Measurements from ENCODE around the gene SLC39A11. TPM values are rescaled to one million over a fixed set of nuclear protein-coding genes. Genes with fewer than 3 reads are reported as not detected.

SLC39A11 gene
- total RNA-seq, 1 donor from 2014 or later: 5.5 TPM

GRCh38 chr17:72878975-72879660 is 213.4 kb downstream of the SLC39A11 start:
- H3K4me3 ChIP-seq: no peak overlapping the region
- Mint-ChIP-seq H3K4me3 (no peak overlapping the region), H3K4me1 (no peaks in the 10 kb centered on the region), H3K27me3 (ENCODE audit: insufficient read depth, low read depth) (peaks cover 11% of the 10 kb centered on the region), H3K27ac (no peak overlapping the region), H3K36me3 (peaks cover 7% of the 10 kb centered on the region), H3K9me3 (peaks cover 41% of the 10 kb centered on the region)
- no peak for DNase-seq (ENCODE audit: low spot score)
- H3K27me3 ChIP-seq: no peaks in the 10 kb centered on the region
- H3K27ac ChIP-seq: no peak overlapping the region
- H2AFZ ChIP-seq (replicated peaks): no peak overlapping the region
- no peaks in the 10 kb centered on the region for H4K20me1 ChIP-seq (ENCODE audit: low read depth)
- H3K4me1 ChIP-seq: no peaks in the 10 kb centered on the region
- TF ChIP-seq EZH2 (IDR thresholded peaks at IDR 0.05) (no peak), EZH2phosphoT487 (IDR thresholded peaks at IDR 0.05) (no peak), CTCF (IDR thresholded peaks at IDR 0.05) (no peak)
- H3K9ac ChIP-seq: no peak overlapping the region
- no peaks in the 10 kb centered on the region for H3K79me2 ChIP-seq (ENCODE audit: low read depth)
- no peaks in the 10 kb centered on the region for H3K9me3 ChIP-seq (ENCODE audit: low read depth)
- H3K36me3 ChIP-seq: no peaks in the 10 kb centered on the region
- no peak overlapping the region for H3K4me2 ChIP-seq
- no peaks in the 10 kb centered on the region for H3F3A ChIP-seq (ENCODE audit: low read depth)

- H3K27me3 ChIP-seq: no peaks in the 10 kb centered on the region
- H3K4me3 ChIP-seq: no peak overlapping the region
- Mint-ChIP-seq H3K27me3 (ENCODE audit: insufficient read depth, low read depth) (peaks cover 13% of the 10 kb centered on the region), H3K4me1 (no peaks in the 10 kb centered on the region), H3K36me3 (peaks cover 5% of the 10 kb centered on the region), H3K9me3 (peaks cover 41% of the 10 kb centered on the region), H3K27ac (no peak overlapping the region), H3K4me3 (no peak overlapping the region)
- no peaks in the 10 kb centered on the region for H3K36me3 ChIP-seq
- no peaks in the 10 kb centered on the region for H3F3A ChIP-seq (ENCODE audit: low read depth)
- no peak for TF ChIP-seq EZH2phosphoT487 (IDR thresholded peaks at IDR 0.05)
- TF ChIP-seq CTCF (IDR thresholded peaks at IDR 0.05): no peak
- no peak for TF ChIP-seq EZH2 (IDR thresholded peaks at IDR 0.05)
- no peak for DNase-seq (ENCODE audit: low spot score)
- no peaks in the 10 kb centered on the region for H3K9me3 ChIP-seq (ENCODE audit: low read depth)
- H3K27ac ChIP-seq: no peak overlapping the region
- H3K9ac ChIP-seq: no peak overlapping the region
- H3K79me2 ChIP-seq (ENCODE audit: low read depth): no peaks in the 10 kb centered on the region
- no peak overlapping the region for H2AFZ ChIP-seq (replicated peaks)
- no peaks in the 10 kb centered on the region for H4K20me1 ChIP-seq (ENCODE audit: low read depth)
- no peaks in the 10 kb centered on the region for H3K4me1 ChIP-seq
- no peak overlapping the region for H3K4me2 ChIP-seq
These were observed 215.1 kb downstream of the SLC39A11 start for GRCh38 chr17:72877348-72877747.

- Histone ChIP-seq H3K27me3 (no peaks in the 10 kb centered on the region), H3K9ac (no peak overlapping the region)
These were observed 216.1 kb downstream of the SLC39A11 start for GRCh38 chr17:72876413-72876812.

More at GRCh38 chr17:72876413-72876812, 216.1 kb downstream of the SLC39A11 start:
- Histone ChIP-seq H3K4me3 (no peak overlapping the region), H2AFZ (replicated peaks) (no peak overlapping the region), H3K9me3 (ENCODE audit: low read depth) (no peaks in the 10 kb centered on the region), H3K79me2 (ENCODE audit: low read depth) (no peaks in the 10 kb centered on the region), H3K4me1 (no peaks in the 10 kb centered on the region), H3K27ac (no peak overlapping the region), H4K20me1 (ENCODE audit: low read depth) (no peaks in the 10 kb centered on the region), H3F3A (ENCODE audit: low read depth) (no peaks in the 10 kb centered on the region), H3K4me2 (no peak overlapping the region), H3K36me3 (no peaks in the 10 kb centered on the region)
- Mint-ChIP-seq H3K4me1 (no peaks in the 10 kb centered on the region), H3K9me3 (peaks cover 41% of the 10 kb centered on the region), H3K4me3 (no peak overlapping the region), H3K27ac (no peak overlapping the region), H3K27me3 (ENCODE audit: insufficient read depth, low read depth) (peaks cover 13% of the 10 kb centered on the region), H3K36me3 (peaks cover 3% of the 10 kb centered on the region)
- no peak for DNase-seq (ENCODE audit: low spot score)
- TF ChIP-seq EZH2phosphoT487 (IDR thresholded peaks at IDR 0.05) (no peak), EZH2 (IDR thresholded peaks at IDR 0.05) (no peak), CTCF (IDR thresholded peaks at IDR 0.05) (no peak)
